Activated T-helper 2 cell treated with anti-CD3 and anti-CD28 coated beads, Interferon-gamma antibody, Interleukin-2, Interleukin-4, amounts not matched to agents 10 μg/mL and 5 μg/mL and 100 μg/mL, durations not matched to agents 14 hours and 24 hours and 36 hours (primary cell): Measurements from ENCODE around the gene NAA11. TPM values are rescaled to one million over a fixed set of nuclear protein-coding genes. Genes with fewer than 3 reads are reported as not detected.

Experiments
- DNase-seq: peaks from one replicate; pipeline ENCODE4 v3.0.0; 2021; ENCODE audit warnings: low spot score
- H3K27ac Mint-ChIP-seq: one replicate; pipeline ENCODE4 v1.8.0; 2021; ENCODE audit warnings: mixed read lengths
- H3K27me3 Mint-ChIP-seq: one replicate; pipeline ENCODE4 v1.8.0; 2021; ENCODE audit warnings: low read depth, mixed read lengths
- H3K36me3 Mint-ChIP-seq: one replicate; pipeline ENCODE4 v1.8.0; 2021; ENCODE audit warnings: low read depth, mixed read lengths
- H3K4me1 Mint-ChIP-seq: one replicate; pipeline ENCODE4 v1.8.0; 2021; ENCODE audit warnings: low read depth, mixed read lengths
- H3K4me3 Mint-ChIP-seq: one replicate; pipeline ENCODE4 v1.8.0; 2021; ENCODE audit warnings: low read depth, mild to moderate bottlenecking, moderate library complexity, mixed read lengths
- H3K9me3 Mint-ChIP-seq: one replicate; pipeline ENCODE4 v1.8.0; 2021; ENCODE audit warnings: mixed read lengths
- intact Hi-C: fragments of 100-400 bp; cut with micrococcal nuclease; formaldehyde crosslinking; loops from one replicate; pipeline ENCODE4 v1.15.1; 2023
- total RNA-seq: library from RNA; stranded (reverse); gene quantifications from 2 replicates; pipeline ENCODE4 v1.2.3, GENCODE V29; 2022

Gene NAA11
- not detected in 2 replicates for total RNA-seq

GRCh38 chr4:79325864-79326328 lies at the start of gene NAA11:
TSS of gene NAA11 (minus strand) at chr4:79326061. CDS start at chr4:79325877, 184 bp downstream.
- H3K9me3 Mint-ChIP-seq: no peaks in the 10 kb centered on the region
- no peaks in the 10 kb centered on the region for H3K36me3 Mint-ChIP-seq
- H3K4me1 Mint-ChIP-seq: no peaks in the 10 kb centered on the region
- no peaks in the 10 kb centered on the region for H3K27me3 Mint-ChIP-seq
- intact Hi-C loops: no loop called here
- H3K4me3 Mint-ChIP-seq: no peak within 1 kb of the TSS
- no peak for DNase-seq
- H3K27ac Mint-ChIP-seq: no peak within 1 kb of the TSS

DNA sequence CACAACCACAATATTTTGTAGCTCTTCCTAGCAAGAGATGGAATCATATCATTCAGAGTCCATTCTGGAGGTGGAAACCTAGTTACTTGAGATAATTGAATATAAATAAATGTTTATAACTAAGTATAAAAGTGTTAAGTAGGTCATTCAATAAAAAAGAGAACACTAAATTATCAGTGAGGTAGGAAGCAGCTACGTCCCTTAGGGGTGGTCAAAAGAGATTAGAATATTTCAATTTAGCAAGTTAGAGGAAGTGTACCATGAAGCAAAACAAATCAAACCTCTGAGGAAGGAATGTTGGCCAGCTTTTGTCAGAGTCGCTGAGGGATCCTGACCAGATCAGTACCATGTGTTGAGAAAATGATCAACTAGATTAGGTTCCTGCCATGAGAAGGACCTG lies 44.2 kb upstream of the NAA11 start:
- DNase-seq: no peak
- no peaks in the 10 kb centered on the region for H3K27me3 Mint-ChIP-seq
- no peaks in the 10 kb centered on the region for H3K4me1 Mint-ChIP-seq
- H3K27ac Mint-ChIP-seq: no peak overlapping the region
- no peaks in the 10 kb centered on the region for H3K9me3 Mint-ChIP-seq
- H3K36me3 Mint-ChIP-seq: no peaks in the 10 kb centered on the region
- no peak overlapping the region for H3K4me3 Mint-ChIP-seq
- intact Hi-C loops: no loop called here

DNA sequence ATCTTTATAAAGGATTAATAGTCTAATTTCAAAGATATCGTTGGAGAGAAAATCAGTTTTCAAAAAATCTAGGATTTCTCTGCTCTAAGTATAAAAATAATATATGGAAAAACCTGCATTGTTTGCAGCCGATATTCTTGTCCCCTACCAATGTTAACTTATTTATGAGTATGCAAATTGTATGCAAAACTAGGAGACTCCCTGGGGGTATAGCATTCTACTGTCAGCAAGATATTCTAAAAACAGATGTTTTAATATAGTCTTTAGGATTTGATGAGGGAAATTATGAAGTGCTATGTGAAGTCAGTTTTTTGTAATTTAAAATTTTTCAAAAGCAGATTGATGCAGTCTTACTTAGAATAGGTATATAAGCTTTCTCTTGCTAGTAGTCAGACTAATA lies 41.2 kb upstream of the NAA11 start:
- Mint-ChIP-seq H3K36me3 (no peaks in the 10 kb centered on the region), H3K4me3 (no peak overlapping the region), H3K27ac (no peak overlapping the region), H3K9me3 (no peaks in the 10 kb centered on the region), H3K4me1 (no peaks in the 10 kb centered on the region), H3K27me3 (no peaks in the 10 kb centered on the region)
- intact Hi-C loops: no loop called here
- no peak for DNase-seq

DNA sequence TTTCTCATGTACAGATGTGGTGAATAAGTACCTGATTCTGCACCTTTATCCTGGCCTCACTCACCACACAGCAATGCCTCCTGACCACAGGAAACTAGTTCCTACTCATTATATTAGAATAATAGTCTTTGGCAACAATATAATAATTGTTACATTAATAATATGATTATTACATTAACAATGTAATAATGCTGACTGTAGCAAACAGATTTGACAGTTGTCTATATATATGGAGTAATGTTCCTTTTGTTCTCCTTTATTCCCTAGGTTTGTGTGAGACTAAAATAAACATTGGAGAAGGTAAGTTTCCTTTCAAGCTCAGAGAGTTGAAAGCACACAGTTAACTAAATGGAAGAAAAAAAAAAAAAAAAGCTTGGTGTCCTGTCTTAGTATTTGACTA lies 40.6 kb upstream of the NAA11 start:
- no peaks in the 10 kb centered on the region for H3K9me3 Mint-ChIP-seq
- no peak for DNase-seq
- no peaks in the 10 kb centered on the region for H3K36me3 Mint-ChIP-seq
- H3K4me3 Mint-ChIP-seq: no peak overlapping the region
- H3K27ac Mint-ChIP-seq: no peak overlapping the region
- H3K4me1 Mint-ChIP-seq: no peaks in the 10 kb centered on the region
- H3K27me3 Mint-ChIP-seq: no peaks in the 10 kb centered on the region
- intact Hi-C loops: no loop called here

GRCh38 chr4:79364061-79364460 lies 38.2 kb upstream of the NAA11 start:
- no peak for DNase-seq
- no peaks in the 10 kb centered on the region for H3K9me3 Mint-ChIP-seq
- intact Hi-C loops: no loop called here
- no peaks in the 10 kb centered on the region for H3K27me3 Mint-ChIP-seq
- no peaks in the 10 kb centered on the region for H3K36me3 Mint-ChIP-seq
- H3K4me1 Mint-ChIP-seq: no peaks in the 10 kb centered on the region
- no peak overlapping the region for H3K27ac Mint-ChIP-seq
- no peak overlapping the region for H3K4me3 Mint-ChIP-seq

GRCh38 chr4:79362626-79363025 lies 36.8 kb upstream of the NAA11 start:
- no peak overlapping the region for H3K27ac Mint-ChIP-seq
- H3K9me3 Mint-ChIP-seq: no peaks in the 10 kb centered on the region
- no peaks in the 10 kb centered on the region for H3K27me3 Mint-ChIP-seq
- H3K4me3 Mint-ChIP-seq: no peak overlapping the region
- H3K36me3 Mint-ChIP-seq: no peaks in the 10 kb centered on the region
- intact Hi-C loops: no loop called here
- no peak for DNase-seq
- no peaks in the 10 kb centered on the region for H3K4me1 Mint-ChIP-seq

GRCh38 chr4:79360006-79360405 lies 34.1 kb upstream of the NAA11 start:
- Mint-ChIP-seq H3K27me3 (no peaks in the 10 kb centered on the region), H3K9me3 (no peaks in the 10 kb centered on the region), H3K27ac (no peak overlapping the region), H3K4me3 (no peak overlapping the region), H3K4me1 (no peaks in the 10 kb centered on the region), H3K36me3 (no peaks in the 10 kb centered on the region)
- DNase-seq: no peak
- intact Hi-C loops: no loop called here

DNA sequence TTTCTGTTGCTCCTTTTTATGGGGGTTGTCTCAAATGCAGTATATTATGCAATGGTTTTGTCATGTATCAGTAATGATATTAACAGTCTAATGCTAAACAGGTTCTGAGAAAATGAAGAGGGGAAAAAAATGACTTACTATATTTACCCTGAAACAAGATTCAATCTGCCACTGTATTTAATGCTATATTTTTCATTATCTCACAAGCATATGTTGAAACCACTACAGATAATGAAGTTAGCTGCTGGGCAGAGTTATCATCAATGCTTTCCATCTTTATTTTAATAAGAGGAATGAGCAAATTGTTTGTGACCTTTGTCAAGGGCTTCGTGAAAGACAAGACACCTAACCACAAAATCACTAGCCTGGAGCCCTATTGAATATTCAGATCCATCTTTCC lies 32.6 kb upstream of the NAA11 start:
- Mint-ChIP-seq H3K4me3 (no peak overlapping the region), H3K9me3 (no peaks in the 10 kb centered on the region), H3K36me3 (no peaks in the 10 kb centered on the region), H3K27ac (no peak overlapping the region), H3K4me1 (no peaks in the 10 kb centered on the region), H3K27me3 (no peaks in the 10 kb centered on the region)
- DNase-seq: no peak
- intact Hi-C loops: no loop called here

DNA sequence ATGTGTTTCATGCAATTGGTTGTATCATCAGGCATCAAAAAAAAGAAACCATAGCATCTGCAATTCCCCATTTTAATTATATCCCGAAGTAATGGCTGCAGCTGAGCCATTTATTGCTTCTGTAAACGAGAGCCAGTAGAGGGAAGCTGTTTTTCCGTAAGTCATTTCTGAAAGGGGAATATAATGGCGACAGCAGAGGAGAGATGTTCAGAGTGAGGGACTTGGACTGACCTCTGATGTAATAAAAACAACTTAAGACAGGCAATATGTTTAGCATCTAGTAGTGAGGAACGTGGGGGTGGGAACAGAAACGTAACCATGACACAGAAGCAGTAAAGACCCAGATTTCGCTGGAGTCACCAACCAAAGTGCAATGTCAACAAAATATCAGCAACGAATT lies 31.5 kb upstream of the NAA11 start:
- intact Hi-C loops: no loop called here
- Mint-ChIP-seq H3K4me3 (no peak overlapping the region), H3K36me3 (no peaks in the 10 kb centered on the region), H3K27me3 (no peaks in the 10 kb centered on the region), H3K27ac (no peak overlapping the region), H3K9me3 (no peaks in the 10 kb centered on the region), H3K4me1 (no peaks in the 10 kb centered on the region)
- DNase-seq: no peak

DNA sequence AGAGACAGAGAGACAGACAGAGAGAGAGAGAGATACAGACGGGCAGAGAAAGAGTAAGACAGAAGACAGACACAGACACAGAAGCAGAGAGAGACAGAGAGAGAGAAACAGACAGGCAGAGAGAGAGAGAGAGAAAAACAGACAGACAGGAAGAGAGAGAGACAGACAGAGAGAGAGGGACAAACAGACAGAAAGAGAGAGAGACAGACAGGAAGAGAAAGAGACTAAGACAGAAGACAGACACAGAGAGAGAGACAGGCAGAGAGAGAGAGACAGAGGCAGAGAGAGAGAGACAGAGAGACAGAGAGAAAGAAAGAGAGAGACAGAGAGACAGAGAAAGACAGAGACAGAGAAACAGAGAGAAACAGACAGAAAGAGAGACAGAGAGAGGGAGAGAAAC lies 27.2 kb upstream of the NAA11 start:
- no peaks in the 10 kb centered on the region for H3K4me1 Mint-ChIP-seq
- H3K27me3 Mint-ChIP-seq: no peaks in the 10 kb centered on the region
- H3K9me3 Mint-ChIP-seq: peaks cover 3% of the 10 kb centered on the region
- DNase-seq: no peak
- no peak overlapping the region for H3K4me3 Mint-ChIP-seq
- H3K27ac Mint-ChIP-seq: no peak overlapping the region
- H3K36me3 Mint-ChIP-seq: no peaks in the 10 kb centered on the region
- intact Hi-C loops: no loop called here

- H3K4me1 Mint-ChIP-seq: no peaks in the 10 kb centered on the region
- DNase-seq: no peak
- H3K27me3 Mint-ChIP-seq: no peaks in the 10 kb centered on the region
- intact Hi-C loops: no loop called here
- no peak overlapping the region for H3K4me3 Mint-ChIP-seq
- H3K9me3 Mint-ChIP-seq: peaks cover 3% of the 10 kb centered on the region
- no peaks in the 10 kb centered on the region for H3K36me3 Mint-ChIP-seq
- H3K27ac Mint-ChIP-seq: no peak overlapping the region
Observed at GRCh38 chr4:79348405-79348804, 22.5 kb upstream of the NAA11 start.

DNA sequence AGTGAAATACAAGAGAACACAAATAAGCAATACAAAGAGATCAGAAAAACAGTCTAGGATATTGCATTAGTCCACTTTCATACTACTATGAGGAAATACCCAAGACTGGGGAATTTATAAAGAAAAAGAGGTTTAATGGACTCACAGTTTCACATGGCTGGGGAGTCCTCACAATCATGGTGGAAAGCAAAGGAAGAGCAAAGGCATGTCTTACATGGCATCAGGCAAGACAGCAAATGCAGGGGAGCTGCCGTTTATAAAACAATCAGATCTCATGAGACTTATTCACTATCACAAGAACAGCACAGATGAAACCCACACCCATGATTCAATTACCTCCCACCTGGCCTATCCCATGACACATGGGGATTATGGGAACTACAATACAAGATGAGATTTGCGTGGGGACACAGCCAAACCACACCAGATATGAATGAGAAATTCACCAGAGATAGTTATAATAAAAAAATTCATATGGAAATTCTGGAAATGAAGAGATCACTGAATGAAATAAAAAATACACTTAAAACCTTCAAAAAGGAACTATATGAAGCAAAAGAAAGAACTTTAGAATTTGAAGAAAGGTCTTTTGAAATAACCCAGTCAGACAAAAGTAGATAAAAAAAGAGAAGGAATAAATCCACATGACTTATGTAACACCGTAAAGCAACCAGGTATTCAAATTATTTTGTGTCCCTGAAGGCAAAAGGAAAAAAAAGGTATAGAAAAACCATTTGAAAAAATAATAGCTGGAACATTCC lies 16.2 kb upstream of the NAA11 start:
- Mint-ChIP-seq H3K27me3 (no peaks in the 10 kb centered on the region), H3K4me1 (no peaks in the 10 kb centered on the region), H3K36me3 (no peaks in the 10 kb centered on the region), H3K27ac (no peak overlapping the region), H3K4me3 (no peak overlapping the region), H3K9me3 (peaks cover 20% of the 10 kb centered on the region)
- DNase-seq: no peak
- intact Hi-C loops: no loop called here

DNA sequence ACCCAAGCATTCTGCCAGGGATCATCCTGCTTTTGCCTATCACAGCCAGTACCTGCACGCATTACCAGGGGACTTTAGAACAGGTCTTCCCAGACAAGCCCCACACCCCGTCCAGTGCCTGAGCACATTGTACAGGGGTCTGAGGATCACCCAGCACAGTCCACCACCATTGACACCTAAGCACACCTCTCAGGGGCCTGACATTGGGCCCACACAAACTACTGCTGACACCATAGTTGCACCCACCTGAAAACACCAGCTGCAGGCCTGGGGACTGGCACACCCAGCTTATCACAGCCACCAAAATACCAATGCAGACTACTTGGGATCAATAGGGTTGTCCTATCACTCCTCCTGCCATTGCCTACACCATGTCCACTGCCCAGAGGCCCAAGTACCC lies 14.7 kb upstream of the NAA11 start:
- H3K36me3 Mint-ChIP-seq: no peaks in the 10 kb centered on the region
- H3K27ac Mint-ChIP-seq: no peak overlapping the region
- no peak for DNase-seq
- no peaks in the 10 kb centered on the region for H3K4me1 Mint-ChIP-seq
- intact Hi-C loops: no loop called here
- H3K9me3 Mint-ChIP-seq: peaks cover 20% of the 10 kb centered on the region
- no peak overlapping the region for H3K4me3 Mint-ChIP-seq
- H3K27me3 Mint-ChIP-seq: no peaks in the 10 kb centered on the region

DNA sequence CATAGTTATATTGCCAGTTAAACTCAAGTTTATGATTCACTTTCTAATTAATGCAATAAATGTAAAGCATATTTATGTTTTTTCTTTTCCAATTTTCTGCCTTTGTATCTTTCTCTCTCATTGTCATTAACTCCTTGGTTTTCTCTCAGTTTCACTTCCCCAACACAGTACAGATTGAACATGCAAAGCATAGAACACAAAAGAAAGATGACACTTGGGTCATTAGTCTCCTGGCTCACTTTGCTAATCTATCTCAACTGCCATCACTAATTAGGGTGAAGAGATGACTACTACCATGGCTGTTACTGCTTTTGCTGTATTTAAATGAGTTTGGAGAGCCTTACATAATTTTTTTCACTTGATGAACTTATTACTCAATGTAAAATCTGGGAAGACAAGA lies 12.3 kb upstream of the NAA11 start:
- intact Hi-C loops: no loop called here
- no peak overlapping the region for H3K27ac Mint-ChIP-seq
- no peaks in the 10 kb centered on the region for H3K36me3 Mint-ChIP-seq
- H3K4me1 Mint-ChIP-seq: no peaks in the 10 kb centered on the region
- no peak overlapping the region for H3K4me3 Mint-ChIP-seq
- DNase-seq: no peak
- peaks cover 19% of the 10 kb centered on the region for H3K9me3 Mint-ChIP-seq
- H3K27me3 Mint-ChIP-seq: no peaks in the 10 kb centered on the region
